NCI-H748 treated with DMSO at 0.1 percent for 48 hours (cell line): ENCODE results near the gene KLHDC8A.
"Not testable (repeated sequence)": the region's sequence is repeated elsewhere in the genome, so short reads cannot be mapped to it uniquely, and the experiment has no call there.

Experiments
- DNase-seq: peaks from one replicate; lab custom pipeline; 2025; lab: John Stamatoyannopoulos, UW

Gene KLHDC8A

DNA sequence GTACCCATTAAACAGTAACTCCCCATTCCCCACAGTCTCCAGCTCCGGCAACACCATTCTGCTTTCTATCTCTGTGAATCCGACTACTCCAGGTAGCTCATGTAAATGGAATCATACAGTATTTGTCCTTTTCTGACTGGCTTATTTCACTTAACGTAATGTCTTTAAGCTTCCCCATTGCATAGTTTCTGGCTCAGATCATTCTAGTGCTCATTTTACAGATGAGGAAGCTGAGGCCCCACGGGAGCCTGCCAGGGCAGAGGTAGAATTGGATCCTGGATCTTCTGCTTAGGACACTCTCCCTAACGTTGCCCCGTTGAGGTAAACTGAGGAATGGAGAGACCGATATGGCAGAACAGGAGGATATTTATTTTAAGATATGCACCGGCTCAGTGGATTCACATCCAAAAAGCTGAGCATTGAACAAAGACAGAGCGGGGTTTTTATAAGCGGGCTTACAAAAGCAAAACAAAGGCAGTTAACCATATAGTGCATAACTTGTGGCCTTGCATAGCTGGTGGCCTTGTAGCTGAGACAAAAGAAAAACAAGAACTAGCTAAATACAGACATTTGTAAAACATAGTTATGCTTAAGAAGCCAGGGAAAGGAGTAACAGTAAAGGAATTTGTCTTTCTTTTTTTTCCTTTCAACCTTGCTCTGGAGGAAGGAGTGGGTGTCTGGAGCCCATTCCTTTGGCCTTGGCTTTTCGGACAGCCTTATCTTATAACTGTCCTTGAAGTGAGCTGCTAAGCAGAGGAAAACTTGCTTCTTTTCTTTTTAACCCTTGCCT is 15.3 kb upstream of the KLHDC8A start:
- DNase-seq = no peak

DNA sequence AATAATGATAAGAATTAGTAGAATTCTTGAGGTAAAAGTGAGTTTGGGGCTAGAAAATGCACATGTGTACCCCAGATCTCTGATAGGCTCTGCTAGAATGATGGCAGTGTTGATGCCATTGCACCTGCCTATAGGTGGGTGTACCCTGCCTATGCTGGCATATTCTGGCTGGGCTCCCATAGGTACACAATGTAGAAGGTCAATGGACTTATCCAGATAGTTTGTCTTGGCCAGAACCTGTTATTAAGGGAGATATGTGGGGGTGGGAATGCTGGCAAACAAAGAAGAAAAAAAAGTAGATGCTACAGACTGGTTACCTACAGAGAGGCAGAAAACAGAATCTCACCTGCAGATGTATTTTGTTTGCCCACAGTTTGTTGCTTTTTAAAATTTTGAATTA is 14.1 kb upstream of the KLHDC8A start:
- DNase-seq = no peak

DNA sequence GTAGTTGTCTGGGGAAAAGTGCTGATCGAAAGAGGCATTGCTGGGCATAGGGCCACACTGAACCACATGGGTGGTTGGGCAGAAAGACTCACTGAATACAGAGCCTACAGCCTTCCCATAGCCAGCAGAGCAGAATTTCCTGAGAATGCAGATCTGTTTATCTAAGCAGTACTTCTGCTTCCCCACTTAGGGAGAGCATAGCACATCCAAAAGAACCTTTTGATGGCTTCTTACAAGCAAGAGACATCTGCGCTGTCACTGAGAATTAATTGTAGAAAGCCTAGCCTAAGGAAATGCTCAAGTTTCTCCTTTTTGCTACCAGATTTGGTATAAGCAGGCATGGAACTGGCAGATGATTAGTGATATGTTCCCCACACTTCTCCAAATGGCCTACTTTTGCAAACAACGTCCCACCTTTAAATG is 13.0 kb upstream of the KLHDC8A start:
- no peak for DNase-seq

DNA sequence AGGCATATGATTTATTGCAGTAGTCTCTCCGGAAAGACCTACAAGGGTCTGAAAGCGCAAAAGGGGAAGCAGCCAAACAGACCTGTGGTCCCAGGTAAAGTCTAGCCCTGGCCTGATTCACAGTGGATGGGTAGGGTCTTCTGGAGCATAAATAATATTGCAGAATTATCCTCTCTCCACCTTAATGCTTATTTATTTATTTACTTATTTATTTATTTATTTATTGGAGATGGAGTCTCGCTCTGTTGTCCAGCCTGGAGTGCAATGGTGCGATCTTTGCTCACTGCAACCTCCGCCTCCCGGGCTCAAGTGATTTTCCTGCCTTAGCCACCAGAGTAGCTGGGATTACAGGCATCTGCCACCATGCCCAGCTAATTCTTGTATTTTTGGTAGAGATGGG is 11.8 kb upstream of the KLHDC8A start:
- DNase-seq = no peak

DNA sequence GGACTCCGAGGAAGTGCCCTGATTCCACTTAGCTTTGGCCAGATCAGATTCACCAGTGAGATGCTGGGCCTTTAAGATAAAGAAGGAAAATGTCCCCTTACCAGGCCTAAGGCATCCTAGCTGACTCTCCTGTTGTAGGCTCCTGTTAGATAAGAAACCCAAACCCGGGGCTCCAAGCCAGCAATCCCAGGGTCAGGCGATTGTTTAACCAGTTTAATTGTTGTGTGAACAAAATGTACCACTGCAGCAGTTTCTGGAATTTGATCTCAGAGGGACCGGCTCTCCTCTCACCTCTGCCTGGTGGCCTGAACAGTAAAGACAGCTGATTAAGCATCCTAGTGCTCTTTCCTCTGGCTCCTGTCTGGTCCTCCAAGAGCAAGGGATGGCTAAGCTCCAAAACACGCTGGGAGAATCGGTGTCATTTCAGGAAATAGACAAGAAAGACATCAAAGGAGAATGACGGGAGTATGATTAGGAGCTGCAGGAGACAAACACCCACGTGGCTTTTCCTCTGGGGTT is 9.3 kb upstream of the KLHDC8A start:
- no peak for DNase-seq

DNA sequence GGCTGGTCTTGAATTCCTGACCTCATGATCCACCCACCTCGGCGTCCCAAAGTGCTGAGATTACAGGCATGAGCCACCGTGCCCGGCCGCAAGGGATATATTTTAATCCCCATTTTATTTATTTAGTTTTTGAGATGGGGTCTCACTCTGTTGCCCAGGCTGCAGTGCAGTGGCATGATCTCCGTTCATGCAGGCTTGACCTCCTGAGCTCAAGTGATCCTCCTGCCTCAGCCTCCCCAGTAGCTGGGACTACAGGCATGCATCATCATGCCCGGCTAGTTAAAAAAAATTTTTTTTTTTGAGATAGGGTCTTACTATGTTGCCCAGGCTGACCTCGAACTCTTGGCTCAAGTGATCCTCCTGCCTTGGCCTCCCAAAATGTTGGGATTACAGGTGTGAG is 8.4 kb upstream of the KLHDC8A start:
- not testable (repeated sequence) for DNase-seq

DNA sequence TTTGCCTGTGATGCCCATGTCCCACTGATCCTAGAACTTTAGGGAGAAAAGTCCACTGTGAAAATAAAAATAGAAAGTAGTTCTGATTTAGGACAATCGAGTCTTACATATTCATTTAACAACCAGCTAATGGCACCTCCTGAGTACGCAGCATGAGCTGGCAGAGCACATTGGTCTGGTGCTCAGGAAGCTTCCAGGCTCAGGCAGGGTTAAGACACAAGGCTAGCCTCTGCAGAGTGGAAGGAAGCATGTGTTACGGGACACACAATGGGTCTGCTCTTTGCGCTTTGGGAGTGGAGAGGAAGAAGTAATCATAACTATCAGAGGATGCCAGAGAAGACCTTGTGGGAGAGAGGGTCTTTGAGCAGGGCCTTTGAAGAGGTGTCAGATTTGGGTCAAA is 4.2 kb upstream of the KLHDC8A start:
- no peak for DNase-seq

DNA sequence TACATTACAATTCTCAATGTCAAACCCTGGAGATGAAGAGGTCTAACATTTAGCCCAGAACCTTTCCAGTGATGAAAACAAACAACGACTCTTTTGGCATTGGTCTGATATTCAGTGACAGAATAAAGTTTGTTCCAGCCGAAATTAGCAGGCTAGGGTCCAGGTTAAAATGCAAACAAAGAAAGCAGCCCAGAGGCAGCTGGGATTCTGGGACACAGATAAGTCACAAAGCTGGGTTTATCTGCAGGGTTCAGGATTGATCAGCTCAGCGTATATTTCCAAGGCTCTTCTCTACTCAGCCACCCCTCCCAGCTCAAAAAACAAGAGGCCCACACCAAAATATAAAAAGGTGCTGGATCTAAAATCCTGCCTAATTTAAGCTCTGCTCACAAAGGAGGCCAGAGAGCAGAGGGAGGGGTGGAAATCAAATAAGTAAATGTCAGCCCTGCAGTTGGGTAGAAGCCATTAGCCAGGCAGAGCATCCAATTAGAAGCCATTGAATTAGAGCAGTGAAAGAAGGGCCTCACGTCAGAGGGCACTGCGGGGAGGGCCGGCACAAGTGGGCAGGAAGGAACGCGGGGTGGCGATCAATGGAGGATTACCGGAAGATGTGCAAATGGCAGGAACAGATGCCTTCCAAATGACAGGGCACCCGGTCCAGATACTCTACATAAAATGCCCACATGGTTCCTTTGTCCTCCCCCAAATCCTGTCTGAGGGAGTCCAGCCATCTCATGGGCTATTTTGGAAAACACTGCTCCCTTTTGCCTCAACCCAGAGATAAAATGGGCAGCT is 3.2 kb upstream of the KLHDC8A start:
- DNase-seq = no peak

DNA sequence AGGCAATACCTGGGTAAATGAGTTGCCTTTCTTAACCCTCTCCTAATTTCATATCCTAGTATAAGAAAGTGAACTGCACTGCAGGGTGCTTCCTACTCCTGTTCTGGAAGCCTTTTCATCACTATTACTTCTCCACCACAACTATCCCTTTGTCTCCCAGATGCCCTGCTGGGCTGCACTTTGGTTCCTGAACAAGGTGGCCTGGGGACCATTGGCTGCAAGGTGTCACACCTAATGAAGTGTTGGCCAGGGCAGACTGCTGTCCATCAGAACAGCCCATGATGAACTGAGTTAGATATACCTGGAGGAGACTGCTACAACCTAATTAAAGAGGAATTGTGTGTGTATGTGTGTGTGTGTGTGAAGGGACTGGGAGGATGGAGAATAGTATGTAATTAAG is 1.9 kb upstream of the KLHDC8A start:
- no peak for DNase-seq

DNA sequence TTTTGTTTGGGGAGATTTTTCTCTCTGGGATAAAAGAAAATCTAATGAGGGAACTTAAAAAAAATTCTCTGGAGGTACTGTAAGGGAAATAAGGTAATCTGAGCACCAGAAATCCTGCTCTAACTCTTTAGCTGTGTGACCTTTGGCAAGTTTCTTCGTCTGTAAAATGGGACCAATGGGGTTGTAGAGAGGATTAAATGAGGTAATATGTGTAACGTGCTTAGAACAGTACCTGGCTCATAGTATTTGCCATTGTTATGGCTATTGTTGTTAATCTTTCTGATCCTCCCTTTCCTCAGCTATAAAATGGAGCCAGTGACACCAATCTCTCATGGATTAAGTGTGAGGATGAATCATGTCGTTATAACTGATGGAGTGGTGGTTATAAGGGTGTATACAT is 845 bp upstream of the KLHDC8A start:
- DNase-seq = no peak

DNA sequence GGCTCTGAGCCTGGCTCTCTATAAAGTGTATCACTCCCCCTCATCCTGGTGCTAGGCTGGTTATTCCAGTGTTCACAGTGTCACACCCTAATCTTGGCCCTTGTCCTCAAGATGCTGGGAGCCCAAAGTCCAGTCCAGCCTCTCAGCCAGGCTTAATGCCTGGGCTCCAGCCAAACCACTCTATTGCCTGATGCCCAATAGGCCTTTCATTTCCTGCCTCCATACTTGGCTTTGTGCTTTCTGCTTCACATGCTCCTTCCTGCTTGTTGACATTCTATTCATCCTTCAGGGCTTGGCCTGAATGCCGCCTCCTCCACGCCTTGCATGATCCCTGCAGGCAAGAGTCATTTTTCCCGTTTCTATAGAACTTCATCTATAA is 1.7 kb downstream of the KLHDC8A start:
- no peak for DNase-seq

DNA sequence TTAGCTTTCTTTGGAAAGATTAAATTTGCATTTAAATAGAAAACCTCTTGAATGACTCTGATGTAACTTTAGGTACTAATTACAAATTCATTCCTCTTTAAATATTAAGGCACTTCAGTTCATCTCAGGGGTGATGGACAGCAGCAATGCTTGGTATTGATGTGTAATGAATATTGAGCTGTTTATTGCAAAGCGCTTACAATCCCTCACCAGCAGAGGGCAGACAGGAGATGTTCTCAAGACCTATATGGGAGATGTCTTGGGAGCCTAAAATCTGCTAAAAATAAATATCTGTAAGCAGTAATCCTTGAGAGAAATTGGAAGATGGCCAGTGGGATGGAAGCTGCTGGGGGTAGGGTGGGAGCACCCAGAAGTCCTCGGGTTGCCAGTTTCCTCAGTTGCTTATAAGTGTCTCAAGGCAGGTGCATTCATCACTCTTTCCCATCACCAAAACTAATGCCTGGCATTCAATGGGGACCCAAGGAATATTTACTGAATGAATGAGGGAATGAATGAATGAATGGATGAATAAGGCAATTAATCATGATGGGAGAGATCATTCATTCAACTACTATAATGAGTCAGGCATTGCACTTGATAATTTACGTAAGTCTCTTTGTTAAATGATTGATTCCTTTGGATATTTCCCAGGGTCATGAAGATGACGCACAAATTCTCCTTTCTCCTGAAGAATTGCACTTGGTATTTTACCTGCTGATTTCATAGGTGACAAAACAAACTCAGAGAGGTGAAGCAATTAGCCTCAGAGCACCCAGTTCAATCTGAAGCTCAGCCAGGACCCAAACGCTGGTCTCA is 2.3 kb downstream of the KLHDC8A start:
- DNase-seq = peak; percentile 34

DNA sequence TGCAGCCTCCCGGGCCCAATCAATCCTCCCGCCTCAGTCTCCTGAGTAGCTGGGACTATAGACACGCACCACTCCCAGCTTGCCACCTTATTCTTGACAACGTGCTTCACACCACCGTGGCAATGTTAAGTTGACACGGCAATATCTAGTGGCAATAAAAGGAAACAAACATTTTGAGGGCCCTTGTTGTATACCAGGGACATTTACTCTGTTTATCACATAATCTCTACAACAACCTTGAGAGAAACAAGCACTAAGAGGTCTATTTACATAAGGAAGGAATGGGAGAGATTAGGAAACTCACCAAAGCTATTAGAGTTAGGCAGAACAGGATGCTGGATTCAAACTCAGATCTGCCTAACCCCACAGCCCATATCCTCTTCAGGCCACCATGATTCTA is 3.1 kb downstream of the KLHDC8A start:
- DNase-seq = no peak

DNA sequence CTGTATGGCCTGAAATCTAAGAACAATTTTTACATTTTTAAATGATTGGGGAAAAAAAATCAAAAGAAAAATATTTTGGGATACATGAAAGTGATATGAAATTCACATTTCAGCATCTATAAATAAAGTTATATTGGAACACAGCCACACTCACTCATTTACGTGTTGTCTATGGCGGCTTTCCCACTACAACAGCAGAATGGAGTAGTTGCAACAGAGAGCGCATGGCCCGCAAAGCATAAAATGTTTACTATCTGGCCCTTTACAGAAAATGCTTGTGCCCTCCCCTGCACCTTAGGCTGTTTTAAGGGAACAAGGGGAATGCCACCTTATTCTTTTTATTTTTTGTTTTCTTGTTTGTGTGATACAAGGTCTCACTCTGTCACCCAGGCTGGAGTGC is 3.5 kb downstream of the KLHDC8A start:
- DNase-seq = no peak

DNA sequence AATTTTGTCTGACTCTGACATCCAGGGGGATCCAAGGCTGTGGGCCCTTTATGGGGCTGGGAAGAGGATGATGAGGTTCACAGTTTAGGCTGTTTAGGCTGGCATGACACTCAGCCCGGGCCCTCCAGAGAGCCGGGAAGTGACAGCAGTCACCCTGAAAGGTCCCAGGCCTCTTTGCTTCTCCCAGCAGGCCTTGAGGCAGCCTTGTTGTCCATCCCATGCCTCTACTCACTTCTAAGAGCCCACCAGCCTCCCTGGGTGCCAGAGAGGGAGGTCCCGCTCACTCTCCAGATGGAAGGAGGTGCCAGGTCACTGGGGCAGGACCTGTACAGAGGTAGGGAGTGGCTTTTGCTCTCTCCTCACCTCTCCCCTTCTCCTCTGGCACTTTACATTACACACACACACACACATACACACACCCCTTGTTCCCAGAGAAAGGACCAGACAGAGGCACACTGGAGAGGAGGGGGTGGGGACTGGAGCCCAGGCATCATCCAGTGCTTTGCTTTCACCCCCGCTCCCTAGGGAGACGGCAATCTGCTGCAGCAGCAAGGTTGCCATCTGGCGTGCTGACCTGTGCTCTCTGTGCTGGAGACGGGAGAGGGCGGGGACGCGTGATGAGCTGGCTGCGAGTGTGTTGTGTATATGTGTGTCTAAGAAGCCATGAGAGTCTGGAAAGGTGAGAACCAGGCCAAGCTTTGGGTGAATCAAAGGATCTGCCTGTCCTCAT is 4.6 kb downstream of the KLHDC8A start:
- peak; percentile 27 for DNase-seq

DNA sequence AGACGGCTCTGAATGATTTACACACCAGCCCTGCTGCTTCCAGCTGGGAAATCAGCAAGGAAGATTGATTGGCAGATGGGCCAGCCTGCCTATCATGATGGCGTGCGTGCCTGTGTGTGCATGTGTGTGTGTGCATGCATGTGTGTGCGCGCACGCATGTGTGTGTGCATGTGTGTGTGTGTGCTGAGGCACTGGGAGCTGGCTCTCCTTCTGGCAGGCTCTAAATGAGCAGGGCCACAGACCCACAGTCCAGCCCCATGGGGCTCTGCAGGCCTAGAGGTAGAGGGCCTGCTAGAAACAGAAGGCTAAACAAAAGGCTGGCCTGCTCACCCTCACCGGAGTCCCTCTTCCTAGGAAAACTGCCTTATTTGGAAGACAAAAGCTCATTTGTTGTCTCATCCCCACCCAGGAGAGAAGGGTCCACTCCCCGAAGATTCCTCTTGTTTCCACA is 6.0 kb downstream of the KLHDC8A start:
- DNase-seq = no peak

DNA sequence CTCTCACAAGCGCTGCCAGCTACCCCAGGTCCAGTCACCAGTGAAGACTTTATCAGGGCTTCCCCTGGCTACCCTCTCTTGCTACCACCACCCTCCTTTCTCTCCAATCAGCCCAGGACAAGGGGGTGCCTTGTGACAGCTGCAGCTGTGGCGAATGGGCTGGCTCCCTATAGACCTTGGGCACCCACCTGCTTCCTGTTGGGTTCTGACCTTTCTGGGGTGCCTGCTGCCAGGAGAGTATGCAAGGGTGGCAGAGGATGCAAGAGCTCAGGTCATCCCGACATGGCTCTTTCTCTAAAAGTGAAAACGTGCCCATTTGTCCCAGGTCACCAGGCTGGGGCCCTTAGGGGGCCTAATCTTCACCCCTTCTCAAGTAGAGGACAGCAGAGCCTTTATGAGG is 6.6 kb downstream of the KLHDC8A start:
- DNase-seq = no peak

DNA sequence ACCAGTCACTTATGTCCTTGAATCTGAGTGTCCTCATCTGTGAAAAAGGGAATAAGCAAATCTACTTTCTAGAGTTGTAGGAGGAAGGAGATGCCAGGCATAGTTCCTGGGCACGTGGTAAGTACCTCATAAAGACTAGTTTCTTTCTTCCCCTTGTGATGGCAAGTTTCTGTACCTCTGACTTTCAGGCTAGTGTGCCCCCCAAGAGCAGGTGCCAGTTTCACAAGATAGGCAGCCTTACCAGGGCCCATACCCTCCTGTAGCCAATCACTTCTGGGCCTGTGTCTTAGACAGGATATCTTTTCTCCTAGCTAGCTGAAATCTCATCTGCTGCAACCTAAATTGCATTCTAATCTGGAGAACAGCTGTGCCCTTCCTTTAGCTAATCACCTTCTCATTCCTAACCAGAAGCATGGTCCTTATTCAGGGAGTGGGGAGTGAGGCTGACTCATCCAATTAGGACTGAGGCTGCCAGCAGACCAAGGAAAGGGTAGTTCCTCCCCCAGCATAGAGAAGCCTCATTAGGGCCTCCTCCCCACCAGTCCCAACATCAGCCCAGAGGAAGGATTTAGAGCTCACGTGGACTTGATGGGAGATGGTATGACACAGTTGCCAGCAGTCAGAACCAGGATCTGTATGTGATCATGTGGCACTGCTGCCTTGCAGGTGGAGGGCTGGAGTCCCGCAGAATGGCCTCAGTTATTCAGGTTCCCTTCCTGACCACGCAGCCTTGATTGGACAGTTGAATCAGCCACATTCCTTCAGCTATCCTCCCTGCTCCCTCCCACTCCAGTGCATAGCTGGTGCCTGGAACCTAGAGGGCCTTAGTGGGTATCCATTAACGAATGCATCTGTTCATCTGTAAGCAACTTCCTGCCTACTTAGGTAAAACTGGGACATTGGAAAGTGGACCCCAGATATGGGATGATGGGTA is 7.9 kb downstream of the KLHDC8A start:
- no peak for DNase-seq

DNA sequence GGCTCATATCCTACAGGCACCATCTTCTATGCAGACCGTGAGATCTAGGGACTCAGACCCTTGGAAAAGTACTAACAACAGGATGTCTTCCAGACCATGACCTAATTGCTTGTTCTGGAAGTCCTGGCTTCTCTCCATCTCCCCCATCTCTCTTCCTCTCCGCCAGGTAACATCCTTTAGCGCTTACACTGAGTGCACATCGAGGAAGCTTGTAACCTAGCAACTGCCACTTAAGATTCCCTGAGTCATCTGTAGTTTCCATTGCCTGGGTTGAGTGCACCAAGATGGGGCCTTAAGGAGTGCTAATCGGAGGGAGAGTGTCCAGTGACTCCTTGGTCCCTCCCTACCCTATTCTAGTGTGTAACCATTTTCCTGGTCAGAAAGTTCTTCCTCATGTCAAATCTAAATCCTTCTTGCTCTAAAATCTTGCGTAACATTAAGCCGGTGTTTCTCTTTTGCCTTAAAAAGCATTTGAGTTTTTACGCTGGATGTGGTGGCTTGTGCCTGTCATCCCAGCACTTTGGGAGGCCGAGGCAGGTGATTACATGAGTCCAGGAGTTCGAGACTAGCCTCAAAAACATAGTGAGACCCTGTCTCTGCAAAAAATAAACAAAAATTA is 9.7 kb downstream of the KLHDC8A start:
- no peak for DNase-seq

DNA sequence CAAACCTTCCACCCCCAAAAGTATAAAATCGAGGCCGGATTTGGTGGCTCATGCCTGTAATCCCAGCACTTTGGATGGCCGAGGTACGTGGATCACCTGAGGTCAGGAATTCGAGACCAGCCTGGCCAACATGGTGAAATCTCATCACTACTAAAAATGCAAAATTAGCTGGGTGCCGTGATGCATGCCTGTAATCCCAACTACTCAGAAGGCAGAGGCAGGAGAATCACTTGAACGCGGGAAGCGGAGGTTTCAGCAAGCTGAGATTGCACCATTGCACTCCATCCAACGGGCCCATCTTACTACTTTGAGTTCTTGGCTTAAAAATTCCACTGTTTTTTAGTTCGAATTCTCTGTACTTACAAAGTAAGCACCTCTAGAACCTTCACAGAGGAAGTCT is 11.0 kb downstream of the KLHDC8A start:
- no peak for DNase-seq
